Measurements from ENCODE around the gene HBQ1. TPM values are rescaled to one million over a fixed set of nuclear protein-coding genes. Genes with fewer than 3 reads are reported as not detected.

HBQ1 gene
- total RNA-seq, 1 donor from 2014 or later, result not detected

DNA sequence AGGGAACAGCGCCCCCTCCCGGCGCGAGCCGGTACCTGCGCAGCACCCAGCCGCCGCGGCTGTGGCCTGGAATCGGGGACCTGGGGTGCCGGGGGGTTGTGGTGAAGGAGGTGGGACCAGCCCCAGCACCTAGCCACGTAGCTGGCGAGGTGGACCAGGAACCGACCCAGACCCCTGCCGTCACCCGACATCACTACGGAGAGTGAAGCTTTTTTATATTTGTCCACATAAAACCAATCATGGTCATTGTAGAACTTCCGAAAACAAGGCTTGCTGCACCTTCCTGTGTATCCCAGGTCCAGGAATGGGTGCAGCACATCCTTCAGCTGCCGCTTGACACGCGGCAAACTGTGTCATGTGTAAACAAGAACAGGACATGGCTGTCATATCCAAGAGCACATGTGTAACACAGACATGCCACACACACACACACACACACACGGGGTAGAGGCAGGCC is 1.3 kb downstream of the HBQ1 start:
- peak overlapping the region; percentile 47 for H3K4me3 ChIP-seq
- no peak for ATAC-seq
- DNase-seq, result no peak
- H3K27me3 ChIP-seq (ENCODE audit: low read depth), result peaks cover 43% of the 10 kb centered on the region
- no peak overlapping the region for H3K27ac ChIP-seq
- H3K9me3 ChIP-seq, result no peaks in the 10 kb centered on the region
- H3K36me3 ChIP-seq, result no peaks in the 10 kb centered on the region
- TF ChIP-seq, protein P1, sequence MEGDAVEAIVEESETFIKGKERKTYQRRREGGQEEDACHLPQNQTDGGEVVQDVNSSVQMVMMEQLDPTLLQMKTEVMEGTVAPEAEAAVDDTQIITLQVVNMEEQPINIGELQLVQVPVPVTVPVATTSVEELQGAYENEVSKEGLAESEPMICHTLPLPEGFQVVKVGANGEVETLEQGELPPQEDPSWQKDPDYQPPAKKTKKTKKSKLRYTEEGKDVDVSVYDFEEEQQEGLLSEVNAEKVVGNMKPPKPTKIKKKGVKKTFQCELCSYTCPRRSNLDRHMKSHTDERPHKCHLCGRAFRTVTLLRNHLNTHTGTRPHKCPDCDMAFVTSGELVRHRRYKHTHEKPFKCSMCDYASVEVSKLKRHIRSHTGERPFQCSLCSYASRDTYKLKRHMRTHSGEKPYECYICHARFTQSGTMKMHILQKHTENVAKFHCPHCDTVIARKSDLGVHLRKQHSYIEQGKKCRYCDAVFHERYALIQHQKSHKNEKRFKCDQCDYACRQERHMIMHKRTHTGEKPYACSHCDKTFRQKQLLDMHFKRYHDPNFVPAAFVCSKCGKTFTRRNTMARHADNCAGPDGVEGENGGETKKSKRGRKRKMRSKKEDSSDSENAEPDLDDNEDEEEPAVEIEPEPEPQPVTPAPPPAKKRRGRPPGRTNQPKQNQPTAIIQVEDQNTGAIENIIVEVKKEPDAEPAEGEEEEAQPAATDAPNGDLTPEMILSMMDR (IDR thresholded peaks at IDR 0.05), result peak; percentile 99
- intact Hi-C loops (cut with DNase I), result no loop called here
- peaks cover 22% of the 10 kb centered on the region for H3K4me1 ChIP-seq

- DNase-seq (no peak), ATAC-seq (no peak)
- Histone ChIP-seq H3K9me3 (no peaks in the 10 kb centered on the region), H3K27me3 (ENCODE audit: low read depth) (peaks cover 33% of the 10 kb centered on the region), H3K36me3 (peaks cover 9% of the 10 kb centered on the region), H3K27ac (no peak overlapping the region), H3K4me1 (peaks cover 22% of the 10 kb centered on the region), H3K4me3 (no peak overlapping the region)
- intact Hi-C loops (cut with DNase I), result no loop called here
- TF ChIP-seq, protein P1 (IDR thresholded peaks at IDR 0.05), result no peak
Measured at GRCh38 chr16:183005-183404, 2.7 kb downstream of the HBQ1 start.

DNA sequence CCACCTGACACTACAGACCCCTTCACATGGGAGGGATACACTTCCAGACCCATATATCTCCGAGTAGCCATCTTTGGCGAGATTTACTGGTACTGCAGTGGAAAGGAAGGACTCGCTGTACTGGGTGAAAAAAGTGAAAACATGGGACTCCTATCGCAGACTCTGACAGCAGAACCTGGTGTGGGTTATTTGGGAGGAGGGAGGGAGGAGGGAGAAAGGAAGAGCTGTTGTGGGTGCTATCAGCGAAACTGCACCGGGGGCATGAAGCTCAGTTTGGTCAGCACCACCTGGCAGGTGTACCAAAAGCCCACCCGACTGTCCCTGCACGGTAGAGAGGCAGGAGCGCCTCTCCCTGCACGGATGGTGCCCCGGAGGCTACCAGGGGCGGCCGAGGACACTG is 5.0 kb downstream of the HBQ1 start:
- peaks cover 11% of the 10 kb centered on the region for H3K27me3 ChIP-seq (ENCODE audit: low read depth)
- H3K27ac ChIP-seq, result no peak overlapping the region
- no peak for DNase-seq

GRCh38 chr16:185691-186090 is 5.4 kb downstream of the HBQ1 start:
- H3K4me1 ChIP-seq, result peaks cover 10% of the 10 kb centered on the region
- intact Hi-C loops (cut with DNase I), result no loop called here
- peaks cover 36% of the 10 kb centered on the region for H3K36me3 ChIP-seq
- H3K27me3 ChIP-seq (ENCODE audit: low read depth), result peaks cover 6% of the 10 kb centered on the region
- ATAC-seq, result no peak
- no peaks in the 10 kb centered on the region for H3K9me3 ChIP-seq
- TF ChIP-seq, protein P1 (IDR thresholded peaks at IDR 0.05), result no peak
- H3K4me3 ChIP-seq, result no peak overlapping the region
- H3K27ac ChIP-seq, result no peak overlapping the region
- no peak for DNase-seq

More for the DNA sequence above, 5.0 kb downstream of the HBQ1 start:
- Histone ChIP-seq H3K4me3 (no peak overlapping the region), H3K9me3 (no peaks in the 10 kb centered on the region), H3K4me1 (peaks cover 15% of the 10 kb centered on the region), H3K36me3 (peaks cover 31% of the 10 kb centered on the region)
- TF ChIP-seq, protein P1 (IDR thresholded peaks at IDR 0.05), result no peak
- intact Hi-C loops (cut with DNase I), result no loop called here
- ATAC-seq, result no peak

GRCh38 chr16:187330-187729 is 7.1 kb downstream of the HBQ1 start:
- DNase-seq (no peak), ATAC-seq (no peak)
- Histone ChIP-seq H3K27ac (no peak overlapping the region), H3K27me3 (ENCODE audit: low read depth) (no peaks in the 10 kb centered on the region), H3K4me3 (no peak overlapping the region), H3K9me3 (no peaks in the 10 kb centered on the region), H3K36me3 (peaks cover 52% of the 10 kb centered on the region), H3K4me1 (no peaks in the 10 kb centered on the region)
- TF ChIP-seq, protein P1 (IDR thresholded peaks at IDR 0.05), result no peak
- intact Hi-C loops (cut with DNase I), result no loop called here

DNA sequence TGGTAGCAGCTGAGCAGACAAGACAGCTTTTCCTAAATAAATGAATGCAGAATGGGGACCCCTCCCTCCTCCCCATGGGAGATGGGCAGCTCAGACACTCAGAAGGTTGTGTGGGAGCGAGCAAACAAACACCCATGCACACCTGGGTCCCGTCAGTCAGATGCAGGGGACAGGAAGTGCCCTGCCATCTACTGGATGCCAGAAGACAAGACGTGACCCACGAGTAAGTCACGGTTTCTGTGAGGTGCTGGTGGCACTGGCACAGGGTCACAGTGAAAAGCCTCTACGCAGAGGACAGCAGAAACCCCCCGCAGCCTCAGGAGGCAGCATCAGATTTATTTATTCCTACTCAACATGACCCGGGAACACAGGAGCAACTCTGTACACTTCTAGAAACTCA is 8.4 kb downstream of the HBQ1 start:
- ATAC-seq, result no peak
- intact Hi-C loops (cut with DNase I), result no loop called here
- no peak for DNase-seq
- Histone ChIP-seq H3K36me3 (peaks cover 66% of the 10 kb centered on the region), H3K27ac (no peak overlapping the region), H3K9me3 (no peaks in the 10 kb centered on the region), H3K27me3 (ENCODE audit: low read depth) (no peaks in the 10 kb centered on the region), H3K4me1 (no peaks in the 10 kb centered on the region), H3K4me3 (no peak overlapping the region)
- TF ChIP-seq, protein P1 (IDR thresholded peaks at IDR 0.05), result no peak

Measured in lower lobe of right lung (tissue), 2 donors.